ENCODE results near the gene ZNF888. TPM values are rescaled to one million over a fixed set of nuclear protein-coding genes. Genes with fewer than 3 reads are reported as not detected.

The ZNF888 gene
- total and polyA plus RNA-seq, 9 of the 15 experiments (the other 6 are each of a cell fraction or from before 2014, with no cell fraction given), result 1.6 to 13.3 (median 9.9) TPM

GRCh38 chr19:52922841-52923777 is at the start of gene ZNF888 (continued):
- no peak for TF ChIP-seq CUX1 (CRISPR knock-in tag; IDR thresholded peaks at IDR 0.05)
- TF ChIP-seq NFRKB (IDR thresholded peaks at IDR 0.05; ENCODE audit: low read depth), result peak; percentile 45; the same call in 1 of the 2 replicates
- TF ChIP-seq ZSCAN32 (CRISPR knock-in tag; IDR thresholded peaks at IDR 0.05), result 0 out of 2 replicates have a peak, but pooled peaks have one; percentile 30
- no peak for TF ChIP-seq PTRF (tag; IDR thresholded peaks at IDR 0.05)
- 0 out of 2 replicates have a peak, but pooled peaks have one; percentile 16 for TF ChIP-seq NBN (IDR thresholded peaks at IDR 0.05; ENCODE audit: low read depth)
- TF ChIP-seq EGR1 (conservative IDR thresholded peaks at IDR 0.05), result peak; percentile 88
- 0 out of 2 replicates have a peak, but pooled peaks have one; percentile 43 for TF ChIP-seq ZNF395 (CRISPR knock-in tag; IDR thresholded peaks at IDR 0.05)
- TF ChIP-seq ZKSCAN8 (CRISPR knock-in tag; IDR thresholded peaks at IDR 0.05), result peak; percentile 86
- no peak for TF ChIP-seq SETDB1 (IDR thresholded peaks at IDR 0.05; ENCODE audit: low read length)
- TF ChIP-seq DNMT1 (IDR thresholded peaks at IDR 0.05), result no peak
- TF ChIP-seq ADNP (tag; IDR thresholded peaks at IDR 0.05), result no peak
- TF ChIP-seq ZBTB1 (CRISPR knock-in tag; IDR thresholded peaks at IDR 0.05; ENCODE audit: borderline replicate concordance, low read depth), result 0 out of 2 replicates have a peak, but pooled peaks have one; percentile 41
- TF ChIP-seq DMBX1 (CRISPR knock-in tag; IDR thresholded peaks at IDR 0.05; ENCODE audit: borderline replicate concordance), result no peak
- TF ChIP-seq GABPB1 (CRISPR knock-in tag; IDR thresholded peaks at IDR 0.05), result peak; percentile 56; the same call in 1 of the 2 replicates
- peak in 1 of 3 experiments; percentile 27 for TF ChIP-seq YY1 (IDR thresholded peaks at IDR 0.05; ENCODE audit: borderline replicate concordance in 1 of 3, control insufficient read depth in 1 of 3, extremely low read depth in 1 of 3, insufficient read depth in 3 of 3, insufficient read length in 1 of 3, insufficient replicate concordance in 2 of 3, low read depth in 1 of 3, low read length in 2 of 3)
- peak; percentile 23 for TF ChIP-seq TCF3 (CRISPR knock-in tag; IDR thresholded peaks at IDR 0.05)
- TF ChIP-seq POLR2AphosphoS5 (IDR thresholded peaks at IDR 0.05; ENCODE audit: control insufficient read depth, insufficient read depth, low read depth, low read length), result peak; percentile 87
- TF ChIP-seq, protein P1, sequence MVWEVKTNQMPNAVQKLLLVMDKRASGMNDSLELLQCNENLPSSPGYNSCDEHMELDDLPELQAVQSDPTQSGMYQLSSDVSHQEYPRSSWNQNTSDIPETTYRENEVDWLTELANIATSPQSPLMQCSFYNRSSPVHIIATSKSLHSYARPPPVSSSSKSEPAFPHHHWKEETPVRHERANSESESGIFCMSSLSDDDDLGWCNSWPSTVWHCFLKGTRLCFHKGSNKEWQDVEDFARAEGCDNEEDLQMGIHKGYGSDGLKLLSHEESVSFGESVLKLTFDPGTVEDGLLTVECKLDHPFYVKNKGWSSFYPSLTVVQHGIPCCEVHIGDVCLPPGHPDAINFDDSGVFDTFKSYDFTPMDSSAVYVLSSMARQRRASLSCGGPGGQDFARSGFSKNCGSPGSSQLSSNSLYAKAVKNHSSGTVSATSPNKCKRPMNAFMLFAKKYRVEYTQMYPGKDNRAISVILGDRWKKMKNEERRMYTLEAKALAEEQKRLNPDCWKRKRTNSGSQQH (CRISPR knock-in tag; IDR thresholded peaks at IDR 0.05), result 0 out of 2 replicates have a peak, but pooled peaks have one; percentile 8
